ENCODE results near the gene HOMER2.

Gene HOMER2

GRCh38 chr15:82854554-82854953 lies 98.0 kb downstream of the HOMER2 start:
- TF ChIP-seq CTCF (IDR thresholded peaks at IDR 0.05; ENCODE audit: insufficient read depth, low read length, poor library complexity, severe bottlenecking) = no peak
- Histone ChIP-seq H3K4me3 (replicated peaks; ENCODE audit: low read depth, low read length) (no peak overlapping the region), H3K36me3 (ENCODE audit: control insufficient read depth, insufficient read depth, low read length) (no peaks in the 10 kb centered on the region), H3K27me3 (replicated peaks; ENCODE audit: control insufficient read depth, insufficient read depth, low read length) (no peaks in the 10 kb centered on the region; the same call in 1 of the 2 replicates)
- no peak for DNase-seq (ENCODE audit: extremely low read depth, insufficient read length)

GRCh38 chr15:82852941-82853561 lies 99.5 kb downstream of the HOMER2 start:
- DNase-seq (ENCODE audit: extremely low read depth, insufficient read length) = no peak
- Histone ChIP-seq H3K4me3 (replicated peaks; ENCODE audit: low read depth, low read length) (no peak overlapping the region), H3K27me3 (replicated peaks; ENCODE audit: control insufficient read depth, insufficient read depth, low read length) (no peaks in the 10 kb centered on the region; the same call in 1 of the 2 replicates), H3K36me3 (ENCODE audit: control insufficient read depth, insufficient read depth, low read length) (no peaks in the 10 kb centered on the region)
- TF ChIP-seq CTCF (IDR thresholded peaks at IDR 0.05; ENCODE audit: insufficient read depth, low read length, poor library complexity, severe bottlenecking) = no peak

DNA sequence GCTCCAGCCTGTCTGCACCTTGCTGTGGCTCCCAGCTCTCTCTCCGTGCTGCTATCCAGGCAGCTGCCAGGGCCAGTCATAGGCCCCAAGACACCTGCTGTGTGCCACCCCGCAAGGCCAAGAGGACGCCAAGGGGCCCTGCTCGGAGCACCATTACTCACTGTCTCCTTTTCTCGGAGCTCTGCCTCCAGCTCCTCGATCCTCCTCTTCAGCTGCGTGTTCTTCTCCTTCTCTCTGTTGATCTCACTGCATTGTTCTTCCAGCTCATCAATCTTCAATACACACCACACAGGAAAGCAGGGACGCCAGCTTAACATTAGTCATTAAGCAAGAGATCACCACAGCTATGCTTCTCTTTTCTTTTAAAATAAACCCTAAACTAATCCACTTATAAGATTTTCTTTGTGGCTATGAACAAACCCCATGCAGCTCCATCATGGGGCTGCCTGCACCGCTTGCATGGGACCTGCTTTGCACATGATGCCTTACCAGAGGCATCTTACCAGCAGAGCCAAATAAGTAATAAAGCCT lies 100.5 kb downstream of the HOMER2 start:
- TF ChIP-seq CTCF (IDR thresholded peaks at IDR 0.05; ENCODE audit: insufficient read depth, low read length, poor library complexity, severe bottlenecking) = no peak
- no peaks in the 10 kb centered on the region for H3K36me3 ChIP-seq (ENCODE audit: control insufficient read depth, insufficient read depth, low read length)
- no peak overlapping the region for H3K4me3 ChIP-seq (replicated peaks; ENCODE audit: low read depth, low read length)
- no peaks in the 10 kb centered on the region; the same call in 1 of the 2 replicates for H3K27me3 ChIP-seq (replicated peaks; ENCODE audit: control insufficient read depth, insufficient read depth, low read length)
- DNase-seq (ENCODE audit: extremely low read depth, insufficient read length) = no peak

DNA sequence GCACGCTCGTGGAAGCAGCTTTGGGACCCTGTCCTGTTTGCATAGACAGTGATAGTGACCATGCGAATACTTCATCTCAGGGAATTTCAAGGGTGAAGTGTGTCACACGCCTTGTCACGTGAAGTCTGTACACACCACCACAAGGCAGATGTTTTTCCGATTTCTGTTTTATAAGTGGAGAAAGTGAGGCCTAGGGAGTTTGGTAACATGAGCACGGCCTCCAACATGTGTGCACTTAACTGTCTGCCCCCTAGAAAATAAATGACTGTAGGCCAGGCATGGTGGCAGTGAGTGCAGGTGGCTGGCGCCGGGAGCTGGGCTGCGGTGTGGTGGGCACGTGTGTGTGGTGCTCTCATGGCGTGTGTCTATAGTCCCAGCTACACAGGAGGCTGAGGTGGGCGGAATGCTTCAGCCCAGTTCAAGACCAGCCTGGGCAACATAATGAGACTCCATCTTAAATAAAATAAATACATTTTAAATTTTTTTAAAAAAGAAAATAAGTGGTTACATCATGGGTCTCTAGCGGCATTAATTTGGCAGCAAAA lies 101.1 kb downstream of the HOMER2 start:
- Histone ChIP-seq H3K4me3 (replicated peaks; ENCODE audit: low read depth, low read length) (no peak overlapping the region), H3K36me3 (ENCODE audit: control insufficient read depth, insufficient read depth, low read length) (no peaks in the 10 kb centered on the region), H3K27me3 (replicated peaks; ENCODE audit: control insufficient read depth, insufficient read depth, low read length) (no peaks in the 10 kb centered on the region; the same call in 1 of the 2 replicates)
- no peak for TF ChIP-seq CTCF (IDR thresholded peaks at IDR 0.05; ENCODE audit: insufficient read depth, low read length, poor library complexity, severe bottlenecking)
- DNase-seq (ENCODE audit: extremely low read depth, insufficient read length) = no peak

- no peak for DNase-seq (ENCODE audit: extremely low read depth, insufficient read length)
These were observed 101.8 kb downstream of the HOMER2 start for GRCh38 chr15:82850731-82851130.

More at GRCh38 chr15:82850731-82851130, 101.8 kb downstream of the HOMER2 start:
- Histone ChIP-seq H3K27me3 (replicated peaks; ENCODE audit: control insufficient read depth, insufficient read depth, low read length) (no peaks in the 10 kb centered on the region; the same call in 1 of the 2 replicates), H3K36me3 (ENCODE audit: control insufficient read depth, insufficient read depth, low read length) (no peaks in the 10 kb centered on the region), H3K4me3 (replicated peaks; ENCODE audit: low read depth, low read length) (no peak overlapping the region)
- TF ChIP-seq CTCF (IDR thresholded peaks at IDR 0.05; ENCODE audit: insufficient read depth, low read length, poor library complexity, severe bottlenecking) = no peak
